ENCODE results near the gene UBR1.
"Not testable (repeated sequence)": the region's sequence is repeated elsewhere in the genome, so short reads cannot be mapped to it uniquely, and the experiment has no call there.

The UBR1 gene

DNA sequence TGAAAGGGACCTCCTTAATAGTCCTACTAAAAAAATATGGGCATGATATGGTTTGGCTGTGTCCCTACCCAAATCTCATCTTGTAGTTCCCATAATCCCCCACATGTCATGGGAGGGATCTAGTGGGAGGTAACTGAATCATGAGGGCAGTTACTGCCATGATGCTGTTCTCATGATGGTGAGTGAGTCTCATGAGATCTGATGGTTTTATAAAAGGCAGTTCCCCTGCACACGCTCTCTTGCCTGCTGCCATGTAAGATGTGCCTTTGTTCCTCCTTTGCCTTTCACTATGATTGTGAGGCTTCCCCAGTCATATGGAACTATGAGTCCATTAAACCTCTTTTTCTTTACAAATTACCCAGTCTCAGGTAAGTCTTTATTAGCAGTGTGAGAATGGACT, 211.9 kb downstream of the UBR1 start:
- DNase-seq, result not testable (repeated sequence)

All from activated CD4-positive, alpha-beta T cell treated with anti-CD3 and anti-CD28 coated beads, Interleukin-2, amount 50 U/mL, for 16 hours (primary cell).